CD4-positive, alpha-beta T cell treated with Interferon gamma for 1 hour (primary cell): ENCODE measurements around the gene ETS1.

Experiments used
- DNase-seq: peaks from one replicate; pipeline ENCODE4 v3.0.0-alpha.2; 2020

The ETS1 gene

GRCh38 chr11:128533472-128533871 lies 53.9 kb downstream of the ETS1 start:
- no peak for DNase-seq

- no peak for DNase-seq
These were observed 54.7 kb downstream of the ETS1 start for GRCh38 chr11:128532572-128533091.

- no peak for DNase-seq
These were observed 55.3 kb downstream of the ETS1 start for GRCh38 chr11:128532016-128532571.

- no peak for DNase-seq
These were observed 55.8 kb downstream of the ETS1 start for GRCh38 chr11:128531588-128531987.

GRCh38 chr11:128530118-128531074 lies 57.0 kb downstream of the ETS1 start:
- no peak for DNase-seq

GRCh38 chr11:128528294-128528693 lies 59.1 kb downstream of the ETS1 start:
- DNase-seq = no peak

- no peak for DNase-seq
These were observed 60.3 kb downstream of the ETS1 start for GRCh38 chr11:128527046-128527445.

GRCh38 chr11:128525411-128526243 lies 61.7 kb downstream of the ETS1 start:
- no peak for DNase-seq

- no peak for DNase-seq
These were observed 63.2 kb downstream of the ETS1 start for GRCh38 chr11:128524172-128524571.

GRCh38 chr11:128523641-128524040 lies 63.7 kb downstream of the ETS1 start:
- DNase-seq = no peak

- peak; percentile 53 for DNase-seq
These were observed 64.3 kb downstream of the ETS1 start for GRCh38 chr11:128522943-128523518.

- peak; percentile 89 for DNase-seq
These were observed 65.1 kb downstream of the ETS1 start for GRCh38 chr11:128522055-128522942.

GRCh38 chr11:128521682-128522054 lies 65.7 kb downstream of the ETS1 start:
- no peak for DNase-seq

- DNase-seq = no peak
These were observed 66.3 kb downstream of the ETS1 start for GRCh38 chr11:128520888-128521681.

- DNase-seq = no peak
These were observed 67.0 kb downstream of the ETS1 start for GRCh38 chr11:128520206-128520887.

- no peak for DNase-seq
These were observed 68.0 kb downstream of the ETS1 start for GRCh38 chr11:128519338-128519737.

- no peak for DNase-seq
These were observed 68.7 kb downstream of the ETS1 start for GRCh38 chr11:128518493-128519207.

GRCh38 chr11:128517451-128518230 lies 69.7 kb downstream of the ETS1 start:
- DNase-seq = no peak

GRCh38 chr11:128516886-128517285 lies 70.5 kb downstream of the ETS1 start:
- no peak for DNase-seq
